Activated gamma-delta T cell treated with Interleukin-2 at 50 U/mL for 16 hours (primary cell): ENCODE data around the gene KIAA0319L.

Source experiments
- DNase-seq: peaks from one replicate; pipeline ENCODE4 v3.0.0-alpha.2; 2020

KIAA0319L gene

GRCh38 chr1:35535243-35535642 is 22.0 kb downstream of the KIAA0319L start:
- no peak for DNase-seq

GRCh38 chr1:35533586-35533985 is 23.6 kb downstream of the KIAA0319L start:
- no peak for DNase-seq

- DNase-seq, result no peak
Measured at GRCh38 chr1:35532497-35533223, 24.5 kb downstream of the KIAA0319L start.

GRCh38 chr1:35531368-35531767 is 25.8 kb downstream of the KIAA0319L start:
- no peak for DNase-seq

GRCh38 chr1:35530946-35531345 is 26.3 kb downstream of the KIAA0319L start:
- DNase-seq, result no peak

GRCh38 chr1:35530168-35530567 is 27.0 kb downstream of the KIAA0319L start:
- DNase-seq, result no peak

GRCh38 chr1:35524106-35524505 is 33.1 kb downstream of the KIAA0319L start:
- no peak for DNase-seq

- no peak for DNase-seq
Measured at GRCh38 chr1:35519432-35519831, 37.8 kb downstream of the KIAA0319L start.

GRCh38 chr1:35518183-35518582 is 39.0 kb downstream of the KIAA0319L start:
- DNase-seq, result no peak

GRCh38 chr1:35511305-35511704 is 45.9 kb downstream of the KIAA0319L start:
- no peak for DNase-seq

- DNase-seq, result no peak
Measured at GRCh38 chr1:35509558-35509957, 47.6 kb downstream of the KIAA0319L start.

GRCh38 chr1:35507947-35508346 is 49.3 kb downstream of the KIAA0319L start:
- no peak for DNase-seq

- peak; percentile 6 for DNase-seq
Measured at GRCh38 chr1:35506960-35507912, 50.0 kb downstream of the KIAA0319L start.

GRCh38 chr1:35505911-35506798 is 51.0 kb downstream of the KIAA0319L start:
- DNase-seq, result peak; percentile 49

GRCh38 chr1:35502242-35502641 is 55.0 kb downstream of the KIAA0319L start:
- DNase-seq, result no peak

GRCh38 chr1:35500439-35500838 is 56.8 kb downstream of the KIAA0319L start:
- DNase-seq, result no peak

GRCh38 chr1:35499652-35500176 is 57.5 kb downstream of the KIAA0319L start:
- DNase-seq, result peak; percentile 34

GRCh38 chr1:35499231-35499630 is 58.0 kb downstream of the KIAA0319L start:
- DNase-seq, result no peak

GRCh38 chr1:35497571-35497970 is 59.6 kb downstream of the KIAA0319L start:
- no peak for DNase-seq

GRCh38 chr1:35490250-35490649 is 67.0 kb downstream of the KIAA0319L start:
- no peak for DNase-seq

- no peak for DNase-seq
Measured at GRCh38 chr1:35488336-35488735, 68.9 kb downstream of the KIAA0319L start.

GRCh38 chr1:35486858-35487408 is 70.3 kb downstream of the KIAA0319L start:
- DNase-seq, result no peak
